Measurements from ENCODE around the gene AADAT.
"Not testable (repeated sequence)": the region's sequence is repeated elsewhere in the genome, so short reads cannot be mapped to it uniquely, and the experiment has no call there.

AADAT gene

DNA sequence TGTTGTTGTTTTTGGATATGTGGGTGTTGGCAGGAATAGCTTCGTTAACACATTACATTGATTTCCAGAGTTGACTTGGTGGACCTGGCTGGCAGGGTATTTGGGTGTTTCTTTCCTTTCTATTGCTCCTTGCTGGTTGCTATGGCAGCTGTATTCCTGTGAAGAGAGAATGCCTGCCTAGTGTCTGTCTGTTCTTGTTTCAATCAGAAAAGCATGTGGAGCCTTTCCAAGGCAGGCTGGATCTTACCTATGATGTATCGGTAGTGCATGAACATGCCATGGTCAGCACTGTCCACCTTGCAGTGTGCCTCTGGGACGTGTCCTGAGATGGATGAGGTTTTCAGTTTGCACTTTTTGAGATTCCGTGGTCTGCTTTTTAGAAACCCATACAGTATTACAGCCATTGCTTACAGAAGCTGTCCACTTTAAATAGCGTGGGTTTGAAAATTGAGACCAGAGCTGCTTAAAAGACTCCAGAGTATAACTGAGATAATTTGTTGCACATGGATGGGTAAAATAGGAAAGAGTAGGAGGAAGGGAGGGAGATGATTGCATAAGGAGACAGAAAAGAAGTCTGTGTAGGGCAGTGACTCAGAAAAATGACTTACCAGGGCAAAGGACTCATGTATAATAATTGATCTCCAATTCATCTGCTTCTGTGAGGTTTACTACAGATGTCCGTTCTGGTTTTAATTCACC lies 20.0 kb upstream of the AADAT start:
- TF ChIP-seq, protein P1, sequence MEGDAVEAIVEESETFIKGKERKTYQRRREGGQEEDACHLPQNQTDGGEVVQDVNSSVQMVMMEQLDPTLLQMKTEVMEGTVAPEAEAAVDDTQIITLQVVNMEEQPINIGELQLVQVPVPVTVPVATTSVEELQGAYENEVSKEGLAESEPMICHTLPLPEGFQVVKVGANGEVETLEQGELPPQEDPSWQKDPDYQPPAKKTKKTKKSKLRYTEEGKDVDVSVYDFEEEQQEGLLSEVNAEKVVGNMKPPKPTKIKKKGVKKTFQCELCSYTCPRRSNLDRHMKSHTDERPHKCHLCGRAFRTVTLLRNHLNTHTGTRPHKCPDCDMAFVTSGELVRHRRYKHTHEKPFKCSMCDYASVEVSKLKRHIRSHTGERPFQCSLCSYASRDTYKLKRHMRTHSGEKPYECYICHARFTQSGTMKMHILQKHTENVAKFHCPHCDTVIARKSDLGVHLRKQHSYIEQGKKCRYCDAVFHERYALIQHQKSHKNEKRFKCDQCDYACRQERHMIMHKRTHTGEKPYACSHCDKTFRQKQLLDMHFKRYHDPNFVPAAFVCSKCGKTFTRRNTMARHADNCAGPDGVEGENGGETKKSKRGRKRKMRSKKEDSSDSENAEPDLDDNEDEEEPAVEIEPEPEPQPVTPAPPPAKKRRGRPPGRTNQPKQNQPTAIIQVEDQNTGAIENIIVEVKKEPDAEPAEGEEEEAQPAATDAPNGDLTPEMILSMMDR (conservative IDR thresholded peaks at IDR 0.05; ENCODE audit: low read depth, low read length) = no peak
- peak; percentile 30 for DNase-seq (ENCODE audit: low read depth)

DNA sequence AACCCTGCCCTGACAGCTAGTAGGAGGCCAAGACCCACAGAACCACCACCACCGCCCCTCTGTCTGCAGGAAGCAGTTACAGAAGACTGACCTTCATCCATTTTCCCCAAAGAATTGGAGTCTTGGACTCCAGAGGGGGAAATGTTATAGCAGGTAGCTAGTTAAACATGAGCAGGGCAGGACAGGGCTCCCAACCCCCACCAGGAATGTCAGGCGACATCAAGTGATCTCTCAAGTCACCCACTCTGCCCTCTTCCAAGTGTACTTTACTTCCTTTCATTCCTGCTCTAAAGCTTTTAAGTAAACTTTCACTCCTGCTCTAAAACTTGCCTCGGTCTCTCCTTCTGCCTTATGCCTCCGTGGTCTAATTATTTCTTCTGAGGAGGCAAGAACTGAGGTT lies 17.1 kb upstream of the AADAT start:
- DNase-seq (ENCODE audit: low read depth) = no peak
- H3K4me3 ChIP-seq (ENCODE audit: low read depth, low read length) = no peak overlapping the region
- TF ChIP-seq, protein P1 (conservative IDR thresholded peaks at IDR 0.05; ENCODE audit: low read depth, low read length) = no peak

More for the DNA sequence above, 20.0 kb upstream of the AADAT start:
- H3K4me3 ChIP-seq (ENCODE audit: low read depth, low read length) = no peak overlapping the region

DNA sequence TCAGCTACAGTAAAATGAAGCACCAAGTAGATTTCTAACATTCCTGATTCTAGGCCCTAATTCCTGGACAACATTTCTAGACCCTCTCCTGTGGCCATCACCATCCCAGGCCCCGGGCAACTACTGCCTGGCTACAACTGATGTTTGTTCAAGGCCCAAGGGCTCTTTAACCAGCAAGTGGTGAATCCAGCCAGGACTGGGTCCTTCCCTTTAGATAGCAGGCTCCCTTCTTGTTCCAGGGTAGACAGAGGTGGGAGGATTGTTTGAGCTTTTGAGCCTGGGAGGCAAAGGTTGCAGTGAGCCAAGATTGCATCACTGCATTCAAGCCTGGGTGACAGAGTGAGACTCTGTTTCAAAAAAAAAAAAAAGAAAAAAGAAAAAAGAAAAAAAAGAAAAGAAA lies 12.7 kb upstream of the AADAT start:
- TF ChIP-seq, protein P1 (conservative IDR thresholded peaks at IDR 0.05; ENCODE audit: low read depth, low read length) = no peak
- H3K4me3 ChIP-seq (ENCODE audit: low read depth, low read length) = no peak overlapping the region
- DNase-seq (ENCODE audit: low read depth) = no peak

DNA sequence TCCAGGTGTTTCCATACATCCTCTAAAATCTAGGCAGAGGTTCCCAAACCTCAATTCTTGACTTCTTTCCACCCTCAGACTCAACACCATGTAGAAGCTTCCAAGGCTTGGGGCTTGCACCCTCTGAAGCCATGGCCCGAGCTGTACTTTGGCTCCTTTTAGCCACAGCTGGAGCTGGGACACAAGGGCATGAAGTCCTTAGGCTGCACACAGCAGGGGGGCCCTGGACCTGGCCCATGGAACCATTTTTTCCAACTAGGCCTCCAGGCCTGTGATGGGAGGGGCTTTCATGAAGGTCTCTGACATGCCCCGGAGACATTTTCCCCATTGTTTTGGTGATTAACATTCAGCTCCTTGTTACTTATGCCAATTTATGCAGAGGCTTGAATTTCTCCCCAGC lies 8.4 kb upstream of the AADAT start:
- DNase-seq (ENCODE audit: low read depth) = not testable (repeated sequence)

DNA sequence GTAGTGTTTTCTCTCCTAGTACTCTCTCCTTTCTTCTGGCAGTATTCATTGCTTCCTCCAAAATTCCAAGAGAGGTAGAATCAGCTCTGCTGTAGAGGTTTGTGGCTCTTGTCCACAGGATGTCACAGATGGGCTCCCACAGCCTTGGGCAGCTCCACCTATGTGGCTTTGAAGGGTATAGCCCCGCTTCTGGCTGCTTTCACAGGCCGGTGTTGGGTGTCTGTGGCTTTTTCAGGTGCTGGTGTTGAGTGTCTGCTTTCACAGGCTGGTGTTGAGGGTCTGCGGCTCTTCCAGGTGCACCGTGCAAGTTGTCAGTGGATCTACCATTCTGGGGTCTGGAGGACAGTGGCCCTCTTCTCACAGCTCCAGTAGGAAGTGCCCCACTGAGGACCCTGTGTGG lies 7.9 kb upstream of the AADAT start:
- no peak for DNase-seq (ENCODE audit: low read depth)
- no peak overlapping the region for H3K4me3 ChIP-seq (ENCODE audit: low read depth, low read length)
- TF ChIP-seq, protein P1 (conservative IDR thresholded peaks at IDR 0.05; ENCODE audit: low read depth, low read length) = no peak

More for the DNA sequence above, 8.4 kb upstream of the AADAT start:
- not testable (repeated sequence) for H3K4me3 ChIP-seq (ENCODE audit: low read depth, low read length)

DNA sequence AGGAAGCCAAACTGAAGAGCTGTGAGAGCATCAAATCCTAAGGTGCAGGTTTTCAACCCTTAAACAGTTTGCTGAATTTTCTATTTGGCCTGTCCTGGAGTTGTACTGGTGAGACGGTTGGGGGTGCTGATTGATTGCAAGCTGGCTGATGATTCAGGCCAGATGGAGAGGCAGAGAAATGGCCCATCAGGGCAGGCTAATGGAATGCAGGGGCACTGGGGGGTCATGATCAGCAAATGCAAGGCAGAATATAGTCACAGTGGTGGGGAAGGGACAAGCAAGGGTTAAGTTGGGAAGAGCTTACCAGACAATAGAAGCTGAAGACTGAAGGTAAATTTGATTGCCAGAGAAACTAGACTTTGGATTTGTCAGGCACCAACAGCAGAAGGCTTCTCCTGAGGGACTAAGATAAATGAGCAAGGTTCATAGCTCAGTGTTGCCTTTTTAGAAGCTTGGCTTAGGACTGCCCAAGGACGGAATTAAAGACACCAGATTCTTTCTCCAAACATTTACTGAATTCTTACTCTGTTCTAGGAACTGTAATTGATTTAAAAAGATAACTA lies 4.3 kb upstream of the AADAT start:
- TF ChIP-seq, protein P1 (conservative IDR thresholded peaks at IDR 0.05; ENCODE audit: low read depth, low read length) = no peak

DNA sequence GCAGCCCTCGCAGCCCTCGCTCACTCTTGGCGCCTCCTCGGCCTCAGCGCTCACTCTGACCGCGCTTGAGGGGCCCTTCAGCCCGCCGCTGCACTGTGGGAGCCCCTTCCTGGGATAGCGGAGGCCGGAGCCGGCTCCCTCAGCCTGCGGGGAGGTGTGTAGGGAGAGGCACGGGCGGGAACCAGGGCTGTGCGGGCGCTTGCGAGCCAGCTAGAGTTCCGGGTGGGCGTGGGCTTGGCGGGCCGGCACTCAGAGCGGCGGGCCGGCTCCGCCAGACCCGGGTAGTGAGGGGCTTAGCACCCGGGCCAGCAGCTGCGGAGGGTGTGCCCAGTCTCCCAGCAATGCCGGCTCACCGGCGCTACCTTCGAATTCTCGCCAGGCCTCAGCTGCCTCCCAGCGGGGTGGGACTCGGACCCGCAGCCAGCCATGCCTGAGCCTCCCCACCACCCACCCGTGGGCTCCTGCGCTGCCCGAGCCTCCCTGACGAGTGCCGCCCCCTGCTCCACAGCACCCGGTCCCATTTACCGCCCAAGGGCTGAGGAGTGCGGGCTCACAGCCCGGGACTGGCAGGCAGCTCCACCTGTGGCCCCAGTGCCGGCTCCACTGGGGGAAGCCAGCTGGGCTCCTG lies 1.4 kb upstream of the AADAT start:
- H3K4me3 ChIP-seq (ENCODE audit: low read depth, low read length) = no peak overlapping the region
- TF ChIP-seq, protein P1 (conservative IDR thresholded peaks at IDR 0.05; ENCODE audit: low read depth, low read length) = no peak
- DNase-seq (ENCODE audit: low read depth) = no peak

More for the DNA sequence above, 4.3 kb upstream of the AADAT start:
- DNase-seq (ENCODE audit: low read depth) = no peak
- no peak overlapping the region for H3K4me3 ChIP-seq (ENCODE audit: low read depth, low read length)

All from choroid plexus epithelial cell (primary cell).